ENCODE results near the gene SMIM43.

Gene SMIM43

GRCh38 chr4:121764702-121765367, at the start of gene SMIM43:
Gene SMIM43 (minus strand): TSS chr4:121765164. CDS start chr4:121765105, 59 bp downstream.
- Histone ChIP-seq H3K27ac (ENCODE audit: low read length) (no peak within 1 kb of the TSS), H3K9me3 (ENCODE audit: control insufficient read depth in 1 of 2, low read length in 2 of 2) (no peaks in the 10 kb centered on the region), H3K4me3 (ENCODE audit: low read depth in 1 of 2, low read length in 2 of 2) (peak within 1 kb of the TSS; percentile 30 to 53), H3K27me3 (ENCODE audit: low read depth, low read length) (peaks cover 8% of the 10 kb centered on the region), H3K4me1 (ENCODE audit: control insufficient read depth in 1 of 2, insufficient read depth in 2 of 2, low read length in 2 of 2) (peaks cover 0 to 11% of the 10 kb centered on the region in 2 donors), H3K36me3 (ENCODE audit: control insufficient read depth in 1 of 2, insufficient read depth in 2 of 2, low read length in 2 of 2) (no peaks in the 10 kb centered on the region)

- Histone ChIP-seq H3K9me3 (ENCODE audit: control insufficient read depth in 1 of 2, low read length in 2 of 2) (no peaks in the 10 kb centered on the region), H3K27me3 (ENCODE audit: low read depth, low read length) (no peaks in the 10 kb centered on the region), H3K4me1 (ENCODE audit: control insufficient read depth in 1 of 2, insufficient read depth in 2 of 2, low read length in 2 of 2) (no peaks in the 10 kb centered on the region), H3K4me3 (ENCODE audit: low read depth in 1 of 2, low read length in 2 of 2) (no peak overlapping the region), H3K27ac (ENCODE audit: low read length) (no peak overlapping the region), H3K36me3 (ENCODE audit: control insufficient read depth in 1 of 2, insufficient read depth in 2 of 2, low read length in 2 of 2) (peaks cover 47 to 75% of the 10 kb centered on the region in 2 donors)
These were observed 49.8 kb upstream of the SMIM43 start for GRCh38 chr4:121814756-121815155.

GRCh38 chr4:121811122-121811521, 46.2 kb upstream of the SMIM43 start:
- H3K36me3 ChIP-seq (ENCODE audit: control insufficient read depth in 1 of 2, insufficient read depth in 2 of 2, low read length in 2 of 2), result peaks cover 36 to 81% of the 10 kb centered on the region in 2 donors
- no peaks in the 10 kb centered on the region for H3K27me3 ChIP-seq (ENCODE audit: low read depth, low read length)
- no peak overlapping the region for H3K4me3 ChIP-seq (ENCODE audit: low read depth in 1 of 2, low read length in 2 of 2)
- H3K4me1 ChIP-seq (ENCODE audit: control insufficient read depth in 1 of 2, insufficient read depth in 2 of 2, low read length in 2 of 2), result no peaks in the 10 kb centered on the region
- H3K27ac ChIP-seq (ENCODE audit: low read length), result no peak overlapping the region
- H3K9me3 ChIP-seq (ENCODE audit: control insufficient read depth in 1 of 2, low read length in 2 of 2), result no peaks in the 10 kb centered on the region

GRCh38 chr4:121806411-121806810, 41.4 kb upstream of the SMIM43 start:
- no peak overlapping the region for H3K4me3 ChIP-seq (ENCODE audit: low read depth in 1 of 2, low read length in 2 of 2)
- no peak overlapping the region for H3K27ac ChIP-seq (ENCODE audit: low read length)
- no peaks in the 10 kb centered on the region for H3K27me3 ChIP-seq (ENCODE audit: low read depth, low read length)
- H3K9me3 ChIP-seq (ENCODE audit: control insufficient read depth in 1 of 2, low read length in 2 of 2), result no peaks in the 10 kb centered on the region
- H3K36me3 ChIP-seq (ENCODE audit: control insufficient read depth in 1 of 2, insufficient read depth in 2 of 2, low read length in 2 of 2), result peaks cover 31 to 71% of the 10 kb centered on the region in 2 donors
- peaks cover 0 to 17% of the 10 kb centered on the region in 2 donors for H3K4me1 ChIP-seq (ENCODE audit: control insufficient read depth in 1 of 2, insufficient read depth in 2 of 2, low read length in 2 of 2)

GRCh38 chr4:121801715-121802075, 36.7 kb upstream of the SMIM43 start:
- peaks cover 15 to 35% of the 10 kb centered on the region in 2 donors for H3K36me3 ChIP-seq (ENCODE audit: control insufficient read depth in 1 of 2, insufficient read depth in 2 of 2, low read length in 2 of 2)
- no peaks in the 10 kb centered on the region for H3K27me3 ChIP-seq (ENCODE audit: low read depth, low read length)
- H3K9me3 ChIP-seq (ENCODE audit: control insufficient read depth in 1 of 2, low read length in 2 of 2), result no peaks in the 10 kb centered on the region
- H3K27ac ChIP-seq (ENCODE audit: low read length), result peak overlapping the region; percentile 98
- H3K4me1 ChIP-seq (ENCODE audit: control insufficient read depth in 1 of 2, insufficient read depth in 2 of 2, low read length in 2 of 2), result peaks cover 0 to 23% of the 10 kb centered on the region in 2 donors
- H3K4me3 ChIP-seq (ENCODE audit: low read depth in 1 of 2, low read length in 2 of 2), result peak overlapping the region; percentile 93 to 97

GRCh38 chr4:121800961-121801714, 36.2 kb upstream of the SMIM43 start, which contains the start of gene EXOSC9:
Gene EXOSC9 (plus strand): TSS chr4:121801323. CDS start chr4:121801425, 102 bp downstream.
- H3K4me3 ChIP-seq (ENCODE audit: low read depth in 1 of 2, low read length in 2 of 2), result peak within 1 kb of the TSS; percentile 93 to 97
- peaks cover 0 to 23% of the 10 kb centered on the region in 2 donors for H3K4me1 ChIP-seq (ENCODE audit: control insufficient read depth in 1 of 2, insufficient read depth in 2 of 2, low read length in 2 of 2)
- H3K9me3 ChIP-seq (ENCODE audit: control insufficient read depth in 1 of 2, low read length in 2 of 2), result no peaks in the 10 kb centered on the region
- no peaks in the 10 kb centered on the region for H3K27me3 ChIP-seq (ENCODE audit: low read depth, low read length)
- H3K36me3 ChIP-seq (ENCODE audit: control insufficient read depth in 1 of 2, insufficient read depth in 2 of 2, low read length in 2 of 2), result peaks cover 15 to 30% of the 10 kb centered on the region in 2 donors
- peak within 1 kb of the TSS; percentile 98 for H3K27ac ChIP-seq (ENCODE audit: low read length)

GRCh38 chr4:121800638-121800960, 35.6 kb upstream of the SMIM43 start:
- H3K36me3 ChIP-seq (ENCODE audit: control insufficient read depth in 1 of 2, insufficient read depth in 2 of 2, low read length in 2 of 2), result peaks cover 15 to 26% of the 10 kb centered on the region in 2 donors
- H3K4me3 ChIP-seq (ENCODE audit: low read depth in 1 of 2, low read length in 2 of 2), result peak overlapping the region; percentile 93 to 97
- peak overlapping the region; percentile 98 for H3K27ac ChIP-seq (ENCODE audit: low read length)
- H3K4me1 ChIP-seq (ENCODE audit: control insufficient read depth in 1 of 2, insufficient read depth in 2 of 2, low read length in 2 of 2), result peaks cover 0 to 23% of the 10 kb centered on the region in 2 donors
- no peaks in the 10 kb centered on the region for H3K27me3 ChIP-seq (ENCODE audit: low read depth, low read length)
- H3K9me3 ChIP-seq (ENCODE audit: control insufficient read depth in 1 of 2, low read length in 2 of 2), result no peaks in the 10 kb centered on the region

GRCh38 chr4:121799867-121800501, 35.0 kb upstream of the SMIM43 start:
- Histone ChIP-seq H3K4me3 (ENCODE audit: low read depth in 1 of 2, low read length in 2 of 2) (peak overlapping the region in 1 of 2 donors; percentile 97), H3K4me1 (ENCODE audit: control insufficient read depth in 1 of 2, insufficient read depth in 2 of 2, low read length in 2 of 2) (peaks cover 0 to 23% of the 10 kb centered on the region in 2 donors), H3K27ac (ENCODE audit: low read length) (peak overlapping the region; percentile 98), H3K36me3 (ENCODE audit: control insufficient read depth in 1 of 2, insufficient read depth in 2 of 2, low read length in 2 of 2) (peaks cover 15 to 20% of the 10 kb centered on the region in 2 donors), H3K9me3 (ENCODE audit: control insufficient read depth in 1 of 2, low read length in 2 of 2) (no peaks in the 10 kb centered on the region), H3K27me3 (ENCODE audit: low read depth, low read length) (no peaks in the 10 kb centered on the region)

GRCh38 chr4:121799208-121799823, 34.4 kb upstream of the SMIM43 start:
- no peaks in the 10 kb centered on the region for H3K9me3 ChIP-seq (ENCODE audit: control insufficient read depth in 1 of 2, low read length in 2 of 2)
- no peak overlapping the region for H3K27ac ChIP-seq (ENCODE audit: low read length)
- peaks cover 0 to 23% of the 10 kb centered on the region in 2 donors for H3K4me1 ChIP-seq (ENCODE audit: control insufficient read depth in 1 of 2, insufficient read depth in 2 of 2, low read length in 2 of 2)
- H3K36me3 ChIP-seq (ENCODE audit: control insufficient read depth in 1 of 2, insufficient read depth in 2 of 2, low read length in 2 of 2), result peaks cover 10 to 14% of the 10 kb centered on the region in 2 donors
- H3K27me3 ChIP-seq (ENCODE audit: low read depth, low read length), result no peaks in the 10 kb centered on the region
- H3K4me3 ChIP-seq (ENCODE audit: low read depth in 1 of 2, low read length in 2 of 2), result no peak overlapping the region

GRCh38 chr4:121796283-121796682, 31.3 kb upstream of the SMIM43 start:
- Histone ChIP-seq H3K4me3 (ENCODE audit: low read depth in 1 of 2, low read length in 2 of 2) (no peak overlapping the region), H3K27ac (ENCODE audit: low read length) (no peak overlapping the region), H3K9me3 (ENCODE audit: control insufficient read depth in 1 of 2, low read length in 2 of 2) (no peaks in the 10 kb centered on the region), H3K4me1 (ENCODE audit: control insufficient read depth in 1 of 2, insufficient read depth in 2 of 2, low read length in 2 of 2) (peaks cover 0 to 6% of the 10 kb centered on the region in 2 donors), H3K27me3 (ENCODE audit: low read depth, low read length) (no peaks in the 10 kb centered on the region), H3K36me3 (ENCODE audit: control insufficient read depth in 1 of 2, insufficient read depth in 2 of 2, low read length in 2 of 2) (no peaks in the 10 kb centered on the region)

Measured in muscle layer of duodenum (tissue), 2 donors.